Measurements from ENCODE around the gene ARFIP1.

Gene ARFIP1

DNA sequence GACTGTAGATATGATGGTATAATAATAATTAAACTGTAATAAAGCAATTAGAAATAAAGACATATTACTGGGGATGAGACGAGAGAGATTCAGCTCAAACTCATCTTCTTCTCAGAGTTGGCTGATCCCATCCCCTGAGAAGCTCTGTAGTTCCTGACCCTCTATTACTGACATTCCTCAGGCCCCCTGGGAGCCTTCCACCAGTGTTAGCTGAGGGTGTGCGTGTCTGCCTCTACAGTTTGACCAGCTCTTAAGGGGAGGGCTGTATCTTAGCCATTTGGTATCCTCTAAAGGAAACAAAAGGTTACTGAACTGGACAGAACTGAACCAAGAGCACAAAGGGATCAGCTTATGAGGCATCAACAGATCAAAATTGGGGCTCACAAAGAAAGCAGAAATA is 167.6 kb downstream of the ARFIP1 start:
- Histone ChIP-seq H3K27me3 (ENCODE audit: low read length) (no peaks in the 10 kb centered on the region), H2AFZ (ENCODE audit: low read depth, low read length, severe bottlenecking) (no peak overlapping the region), H3F3A (ENCODE audit: insufficient read depth) (no peaks in the 10 kb centered on the region)

DNA sequence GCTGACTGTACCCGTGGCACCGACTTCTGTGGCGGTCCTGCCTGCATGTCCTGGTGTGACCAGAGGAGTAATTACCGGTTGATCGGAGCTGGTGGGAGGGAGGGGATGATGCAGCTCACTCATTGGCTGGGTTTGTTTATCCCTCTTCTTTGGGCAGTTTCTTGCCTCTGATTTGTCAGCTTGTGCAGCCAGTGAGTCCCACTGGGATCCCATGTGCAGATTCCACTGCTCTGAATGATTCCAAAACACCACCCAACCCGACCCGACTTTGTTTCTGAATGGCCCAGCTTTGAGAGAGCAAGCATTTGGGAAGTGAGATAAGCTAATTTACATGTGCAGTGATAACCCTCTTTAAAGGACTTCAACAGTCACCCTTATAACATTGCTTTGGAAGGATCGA is 170.2 kb downstream of the ARFIP1 start:
- H3K79me2 ChIP-seq (ENCODE audit: insufficient read depth, low read length), result no peaks in the 10 kb centered on the region
- no peak overlapping the region for H3K4me2 ChIP-seq (ENCODE audit: low read depth, low read length, poor library complexity, severe bottlenecking)
- no peaks in the 10 kb centered on the region for H3F3A ChIP-seq (ENCODE audit: insufficient read depth)
- no peak for TF ChIP-seq EZH2phosphoT487 (conservative IDR thresholded peaks at IDR 0.05; ENCODE audit: low read length)
- TF ChIP-seq, protein P1, sequence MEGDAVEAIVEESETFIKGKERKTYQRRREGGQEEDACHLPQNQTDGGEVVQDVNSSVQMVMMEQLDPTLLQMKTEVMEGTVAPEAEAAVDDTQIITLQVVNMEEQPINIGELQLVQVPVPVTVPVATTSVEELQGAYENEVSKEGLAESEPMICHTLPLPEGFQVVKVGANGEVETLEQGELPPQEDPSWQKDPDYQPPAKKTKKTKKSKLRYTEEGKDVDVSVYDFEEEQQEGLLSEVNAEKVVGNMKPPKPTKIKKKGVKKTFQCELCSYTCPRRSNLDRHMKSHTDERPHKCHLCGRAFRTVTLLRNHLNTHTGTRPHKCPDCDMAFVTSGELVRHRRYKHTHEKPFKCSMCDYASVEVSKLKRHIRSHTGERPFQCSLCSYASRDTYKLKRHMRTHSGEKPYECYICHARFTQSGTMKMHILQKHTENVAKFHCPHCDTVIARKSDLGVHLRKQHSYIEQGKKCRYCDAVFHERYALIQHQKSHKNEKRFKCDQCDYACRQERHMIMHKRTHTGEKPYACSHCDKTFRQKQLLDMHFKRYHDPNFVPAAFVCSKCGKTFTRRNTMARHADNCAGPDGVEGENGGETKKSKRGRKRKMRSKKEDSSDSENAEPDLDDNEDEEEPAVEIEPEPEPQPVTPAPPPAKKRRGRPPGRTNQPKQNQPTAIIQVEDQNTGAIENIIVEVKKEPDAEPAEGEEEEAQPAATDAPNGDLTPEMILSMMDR (IDR thresholded peaks at IDR 0.05; ENCODE audit: insufficient read depth, low read length, poor library complexity, severe bottlenecking), result no peak
- H3K9me3 ChIP-seq (ENCODE audit: insufficient read depth, low read length), result no peaks in the 10 kb centered on the region
- H2AFZ ChIP-seq (ENCODE audit: low read depth, low read length, severe bottlenecking), result no peak overlapping the region
- no peak overlapping the region for H3K4me3 ChIP-seq (ENCODE audit: insufficient read depth, low read length, poor library complexity, severe bottlenecking)
- H3K9me2 ChIP-seq (replicated peaks; ENCODE audit: insufficient read depth, low read length), result no peaks in the 10 kb centered on the region
- no peak overlapping the region for H3K9ac ChIP-seq (ENCODE audit: low read length)
- H3K27ac ChIP-seq (ENCODE audit: low read depth, low read length), result no peak overlapping the region
- H3K27me3 ChIP-seq (ENCODE audit: low read length), result no peaks in the 10 kb centered on the region
- no peaks in the 10 kb centered on the region for H4K20me1 ChIP-seq (ENCODE audit: low read depth, low read length)
- H3K36me3 ChIP-seq (ENCODE audit: low read length), result no peaks in the 10 kb centered on the region

More for the DNA sequence above, 167.6 kb downstream of the ARFIP1 start:
- no peak overlapping the region for H3K4me2 ChIP-seq (ENCODE audit: low read depth, low read length, poor library complexity, severe bottlenecking)
- no peak overlapping the region for H3K4me3 ChIP-seq (ENCODE audit: insufficient read depth, low read length, poor library complexity, severe bottlenecking)
- no peaks in the 10 kb centered on the region for H3K79me2 ChIP-seq (ENCODE audit: insufficient read depth, low read length)
- H3K9ac ChIP-seq (ENCODE audit: low read length), result no peak overlapping the region
- no peaks in the 10 kb centered on the region for H3K36me3 ChIP-seq (ENCODE audit: low read length)
- H3K9me3 ChIP-seq (ENCODE audit: insufficient read depth, low read length), result no peaks in the 10 kb centered on the region
- no peaks in the 10 kb centered on the region for H3K9me2 ChIP-seq (replicated peaks; ENCODE audit: insufficient read depth, low read length)
- TF ChIP-seq EZH2phosphoT487 (conservative IDR thresholded peaks at IDR 0.05; ENCODE audit: low read length), result no peak
- TF ChIP-seq, protein P1 (IDR thresholded peaks at IDR 0.05; ENCODE audit: insufficient read depth, low read length, poor library complexity, severe bottlenecking), result no peak
- H4K20me1 ChIP-seq (ENCODE audit: low read depth, low read length), result no peaks in the 10 kb centered on the region
- H3K27ac ChIP-seq (ENCODE audit: low read depth, low read length), result no peak overlapping the region

DNA sequence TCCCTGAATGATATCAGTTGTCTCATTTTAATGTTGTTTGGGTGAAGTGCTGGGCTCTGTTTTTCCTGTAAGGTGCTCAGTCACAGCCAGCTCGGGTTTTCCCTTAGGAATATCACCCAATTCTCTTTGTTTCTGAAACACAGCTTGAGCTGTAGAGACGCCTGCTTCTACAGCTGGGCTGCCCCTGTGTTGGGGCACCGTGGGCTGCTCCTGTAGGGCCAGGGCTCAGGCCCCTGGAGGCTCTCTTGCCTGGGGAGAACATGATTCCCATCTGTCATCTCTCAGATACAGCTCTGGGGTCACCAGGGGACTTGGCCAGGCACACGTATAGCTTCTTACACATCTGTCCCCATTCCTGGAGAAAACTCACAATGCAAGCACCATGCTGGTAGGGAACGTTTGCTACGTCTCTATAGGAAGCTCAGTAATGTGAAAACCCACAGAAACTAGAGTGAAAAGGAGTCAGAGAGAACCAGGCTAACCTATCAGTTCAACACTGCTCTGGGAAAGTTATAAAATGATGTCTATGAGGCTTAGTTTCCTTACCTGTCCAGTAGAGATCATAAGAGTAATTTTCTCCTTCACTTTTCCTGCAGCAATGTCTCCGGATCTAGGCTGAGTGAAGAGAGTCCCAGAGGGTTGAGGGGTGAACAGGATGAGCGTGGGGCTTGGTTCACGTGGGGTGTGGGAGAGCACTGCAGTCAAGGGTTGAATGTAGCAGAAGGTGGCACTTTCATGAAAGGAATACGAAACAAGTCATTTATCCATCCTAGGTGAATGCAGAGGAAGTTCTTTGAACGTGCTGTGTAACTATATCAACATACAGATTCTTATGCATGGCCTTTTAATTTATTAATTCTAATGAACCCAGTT is 170.9 kb downstream of the ARFIP1 start:
- H3K36me3 ChIP-seq (ENCODE audit: low read length), result no peaks in the 10 kb centered on the region
- H4K20me1 ChIP-seq (ENCODE audit: low read depth, low read length), result no peaks in the 10 kb centered on the region
- H2AFZ ChIP-seq (ENCODE audit: low read depth, low read length, severe bottlenecking), result no peak overlapping the region
- H3K27me3 ChIP-seq (ENCODE audit: low read length), result no peaks in the 10 kb centered on the region
- no peak overlapping the region for H3K27ac ChIP-seq (ENCODE audit: low read depth, low read length)
- no peaks in the 10 kb centered on the region for H3F3A ChIP-seq (ENCODE audit: insufficient read depth)
- H3K79me2 ChIP-seq (ENCODE audit: insufficient read depth, low read length), result no peaks in the 10 kb centered on the region
- no peaks in the 10 kb centered on the region for H3K9me3 ChIP-seq (ENCODE audit: insufficient read depth, low read length)
- TF ChIP-seq, protein P1 (IDR thresholded peaks at IDR 0.05; ENCODE audit: insufficient read depth, low read length, poor library complexity, severe bottlenecking), result no peak
- no peak for TF ChIP-seq EZH2phosphoT487 (conservative IDR thresholded peaks at IDR 0.05; ENCODE audit: low read length)
- H3K4me2 ChIP-seq (ENCODE audit: low read depth, low read length, poor library complexity, severe bottlenecking), result no peak overlapping the region
- no peak overlapping the region for H3K4me3 ChIP-seq (ENCODE audit: insufficient read depth, low read length, poor library complexity, severe bottlenecking)
- no peaks in the 10 kb centered on the region for H3K9me2 ChIP-seq (replicated peaks; ENCODE audit: insufficient read depth, low read length)
- H3K9ac ChIP-seq (ENCODE audit: low read length), result no peak overlapping the region

Measured in SU-DHL-6 (cell line).